Amniotic epithelial cell (primary cell): Measurements from ENCODE around the gene DCAF5.
A peak's percentile ranks its signal among the peaks of the same experiment; 100 is the strongest.
"Not testable (repeated sequence)": the region's sequence is repeated elsewhere in the genome, so short reads cannot be mapped to it uniquely, and the experiment has no call there.

ENCODE experiments used
- DNase-seq: peaks from one replicate; pipeline ENCODE4 v3.0.0-alpha.2; 2010; ENCODE audit warnings: low read depth

DCAF5 gene

DNA sequence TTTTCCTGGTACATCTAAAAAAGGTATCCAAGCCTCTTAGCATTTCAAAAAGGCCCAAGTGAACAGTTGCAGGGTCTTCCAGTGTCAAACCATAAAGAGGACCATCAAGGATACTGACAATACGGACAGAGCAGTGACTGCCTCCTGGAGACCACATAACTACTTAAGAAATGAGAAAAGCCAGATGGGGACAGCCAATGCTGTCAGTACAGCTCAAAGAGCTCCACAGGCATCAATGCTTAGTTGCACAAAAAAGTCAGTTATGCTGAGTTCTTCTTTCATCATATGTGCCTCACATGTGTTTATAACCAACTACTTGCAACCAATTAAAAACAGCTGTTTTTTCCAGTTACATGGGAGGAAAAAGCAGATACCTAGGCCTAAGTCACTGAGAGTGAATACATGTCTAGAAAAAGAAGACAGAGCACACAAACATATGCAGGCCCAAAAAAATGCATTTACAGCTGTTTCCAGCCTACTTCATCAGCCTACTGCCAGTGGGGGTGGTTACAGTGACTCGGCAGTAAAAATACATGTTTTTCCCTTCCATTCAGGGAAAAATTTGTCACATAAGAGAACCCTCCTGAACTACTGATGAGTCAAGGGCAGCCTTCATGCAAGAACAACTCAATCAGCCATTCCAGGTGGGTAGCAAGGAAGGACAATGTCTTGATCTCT lies 84.0 kb downstream of the DCAF5 start:
- DNase-seq: peak; percentile 44

DNA sequence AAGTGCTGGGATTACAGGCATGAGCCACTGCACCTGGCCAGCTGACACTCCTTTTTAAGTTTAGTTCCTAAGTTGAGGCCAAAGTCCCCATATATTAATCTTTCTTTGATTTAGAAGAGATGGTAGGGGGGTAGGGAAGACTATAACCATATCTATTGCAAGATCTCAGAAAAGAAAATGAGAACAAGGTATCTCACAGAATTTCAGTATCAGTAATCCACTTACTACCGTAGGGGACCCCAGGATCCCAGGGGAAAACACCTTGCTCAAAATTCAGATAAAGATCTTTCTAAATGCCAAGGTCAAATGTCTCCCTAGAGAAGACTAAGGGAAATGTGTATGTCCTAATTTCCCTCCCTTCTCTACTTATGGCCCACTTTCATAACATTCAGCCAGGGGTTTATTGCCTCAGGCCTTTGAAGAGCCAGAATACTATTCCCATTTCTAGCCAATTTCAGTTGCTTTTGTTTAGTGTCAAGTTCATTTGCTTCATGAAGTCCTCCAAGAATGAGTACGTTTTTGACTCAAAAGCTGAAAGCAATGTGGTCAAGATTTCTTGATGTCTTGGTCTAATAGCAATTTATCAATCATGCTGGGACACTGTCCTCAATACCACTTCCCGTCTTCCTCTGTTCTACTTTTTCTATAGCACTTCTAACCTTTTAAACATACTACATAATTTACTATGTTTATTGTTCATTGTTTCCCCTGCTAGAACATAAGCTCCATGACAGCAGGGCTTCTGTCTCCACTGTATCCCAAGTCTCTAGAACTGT lies 86.3 kb downstream of the DCAF5 start:
- DNase-seq: no peak

DNA sequence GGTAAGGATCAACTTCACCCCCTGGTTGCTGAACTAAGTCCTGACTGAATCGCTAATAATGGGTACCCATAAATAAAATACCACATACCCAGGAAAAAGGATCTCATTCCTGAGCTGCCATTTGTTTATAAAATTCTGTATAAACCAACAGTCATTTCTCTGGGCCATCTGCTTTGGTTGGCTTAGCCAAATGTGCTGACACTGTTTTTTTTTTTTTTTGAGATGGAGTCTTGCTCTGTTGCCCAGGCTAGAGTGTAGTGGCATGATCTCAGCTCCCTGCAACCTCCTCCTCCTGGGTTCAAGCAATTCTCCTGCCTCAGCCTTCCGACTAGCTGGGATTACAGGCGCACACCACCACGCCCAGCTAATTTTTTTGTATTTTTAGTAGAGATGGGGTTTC lies 87.0 kb downstream of the DCAF5 start:
- not testable (repeated sequence) for DNase-seq

DNA sequence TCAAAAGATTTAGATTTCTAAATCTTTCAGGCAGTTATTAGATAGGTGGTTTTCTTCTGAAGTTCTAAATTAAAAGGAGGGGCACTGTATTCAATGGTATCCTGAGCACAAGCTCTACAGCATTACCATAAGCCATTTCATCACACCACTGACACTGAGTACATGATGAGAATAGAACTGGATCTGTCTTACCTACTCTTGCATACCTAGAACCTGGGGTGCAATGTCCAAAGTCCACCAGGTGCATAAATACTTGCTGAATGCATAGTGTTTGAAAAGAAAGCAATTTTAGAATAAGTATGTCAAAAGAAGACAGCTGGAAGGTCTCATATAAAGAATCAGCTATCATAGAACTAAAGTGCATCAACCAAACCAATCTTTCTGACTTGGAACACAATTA lies 88.3 kb downstream of the DCAF5 start:
- no peak for DNase-seq

DNA sequence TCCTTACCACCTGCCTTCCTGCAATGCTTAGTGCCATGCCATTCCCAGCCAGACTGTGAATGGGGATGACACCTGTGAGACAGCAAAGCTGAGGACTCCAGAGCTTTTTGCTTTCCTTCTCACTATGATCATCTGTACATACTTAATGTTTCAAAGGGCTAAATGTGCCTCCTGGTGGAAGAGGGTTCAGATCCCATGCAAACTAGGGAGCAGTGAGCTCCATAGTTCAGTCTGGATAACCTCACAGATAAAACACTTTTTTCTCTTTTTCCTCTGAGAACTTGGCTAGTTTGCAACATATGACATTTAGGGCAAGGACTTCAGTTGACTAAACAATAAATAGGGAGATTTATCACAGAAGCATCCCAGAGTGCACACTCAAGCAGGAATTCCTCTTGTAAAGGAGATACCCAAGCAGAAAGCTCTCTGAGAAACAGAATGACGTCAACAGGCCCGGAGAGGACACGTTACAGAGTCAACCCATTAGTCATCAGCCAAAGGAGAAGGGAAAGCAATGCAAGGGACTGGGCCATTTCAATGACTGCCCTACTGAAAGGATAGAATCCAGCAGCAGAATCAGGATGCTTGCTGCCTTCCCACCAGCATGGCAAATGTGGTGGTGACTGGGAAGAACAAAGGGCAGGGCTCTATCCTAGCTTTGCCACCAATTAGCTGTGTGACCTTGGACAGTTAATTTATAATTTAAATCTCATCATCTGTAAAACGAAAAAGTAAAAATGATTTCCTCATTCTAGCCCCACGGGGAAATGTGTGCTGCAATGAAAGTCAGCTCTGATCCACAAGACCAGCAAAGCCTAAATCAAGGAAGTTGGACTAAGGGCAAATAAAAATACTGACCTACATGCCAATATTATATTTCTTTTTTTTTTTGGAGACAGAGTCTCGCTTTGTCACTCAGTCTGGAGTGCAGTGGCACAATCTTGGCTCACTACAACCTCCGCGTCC lies 93.0 kb downstream of the DCAF5 start:
- DNase-seq: peak; percentile 97

DNA sequence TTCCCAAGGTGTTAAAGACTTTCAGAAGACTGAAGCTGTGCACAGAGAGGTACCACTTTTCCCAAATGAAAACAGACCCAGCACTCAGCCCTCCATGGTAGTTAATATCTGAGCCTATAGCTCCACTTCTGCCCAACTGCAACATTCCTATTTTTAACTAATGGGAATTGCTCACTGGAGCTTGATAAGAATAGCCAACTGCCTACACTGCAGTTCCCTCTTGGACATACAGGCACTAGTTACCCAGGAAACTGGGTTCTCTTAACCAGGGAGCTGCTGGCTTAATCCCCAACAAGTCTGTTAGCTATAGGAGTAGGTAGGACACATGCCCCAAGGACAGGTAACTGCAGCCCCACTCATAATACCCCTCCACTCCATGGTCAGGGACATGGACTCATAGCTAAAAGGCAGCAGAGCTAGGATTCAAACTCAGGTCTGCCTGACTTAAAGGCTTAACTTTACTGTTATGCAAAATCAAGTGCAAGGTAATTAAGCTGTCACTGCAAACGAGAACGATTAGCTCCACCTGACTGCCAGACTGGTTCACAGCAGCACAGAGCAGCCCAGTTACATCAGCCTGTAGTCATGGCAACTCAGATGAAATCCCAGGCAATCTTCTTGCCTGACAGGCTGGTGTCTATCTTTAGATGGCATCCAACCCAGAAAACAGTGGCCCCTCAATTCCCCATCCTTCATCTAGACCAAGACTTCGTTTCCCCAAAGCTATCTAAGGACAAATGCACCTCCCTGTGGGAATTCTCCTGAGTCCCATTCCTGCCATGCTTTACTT lies 96.7 kb downstream of the DCAF5 start:
- peak; percentile 78 for DNase-seq

DNA sequence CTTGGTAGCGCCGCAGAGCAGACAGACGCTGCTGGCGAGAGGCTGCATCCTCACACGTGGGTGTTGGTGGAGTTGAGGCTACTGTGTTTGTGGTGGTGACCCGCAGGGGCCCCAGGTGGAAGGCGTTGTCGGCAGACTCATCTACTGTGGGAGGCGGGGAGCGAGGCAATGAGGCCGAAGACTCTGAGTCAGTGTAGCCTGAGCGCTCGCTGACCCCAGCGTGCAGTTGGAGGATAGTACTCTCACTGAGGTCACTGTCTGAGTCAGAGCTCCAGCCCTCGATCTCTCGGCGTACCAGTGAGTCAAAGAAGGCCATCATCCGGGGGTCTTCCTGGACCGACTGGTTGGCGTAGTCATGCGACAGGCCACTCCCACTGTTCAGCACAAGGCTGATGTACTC lies 97.8 kb downstream of the DCAF5 start:
- DNase-seq: peak; percentile 97

DNA sequence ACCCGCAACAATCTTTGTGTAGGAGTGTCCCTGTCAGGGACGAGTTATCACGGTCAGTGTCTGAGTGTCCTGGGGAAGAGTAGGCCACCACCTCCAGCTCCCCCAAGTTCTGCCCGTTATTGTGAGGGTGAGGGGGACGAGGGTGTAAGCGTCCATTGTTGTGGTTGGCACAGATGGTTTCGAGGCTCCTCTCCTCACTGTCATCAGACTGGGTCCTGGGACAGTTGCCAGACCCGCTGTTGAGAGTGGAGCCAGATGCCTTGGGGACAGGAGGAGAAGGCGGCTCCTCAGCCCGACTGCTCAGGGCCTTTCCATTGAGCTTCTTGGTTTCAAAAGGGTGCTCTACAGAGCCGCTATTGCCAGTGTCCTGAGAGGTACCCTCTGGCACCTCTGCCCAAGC lies 98.9 kb downstream of the DCAF5 start:
- no peak for DNase-seq

DNA sequence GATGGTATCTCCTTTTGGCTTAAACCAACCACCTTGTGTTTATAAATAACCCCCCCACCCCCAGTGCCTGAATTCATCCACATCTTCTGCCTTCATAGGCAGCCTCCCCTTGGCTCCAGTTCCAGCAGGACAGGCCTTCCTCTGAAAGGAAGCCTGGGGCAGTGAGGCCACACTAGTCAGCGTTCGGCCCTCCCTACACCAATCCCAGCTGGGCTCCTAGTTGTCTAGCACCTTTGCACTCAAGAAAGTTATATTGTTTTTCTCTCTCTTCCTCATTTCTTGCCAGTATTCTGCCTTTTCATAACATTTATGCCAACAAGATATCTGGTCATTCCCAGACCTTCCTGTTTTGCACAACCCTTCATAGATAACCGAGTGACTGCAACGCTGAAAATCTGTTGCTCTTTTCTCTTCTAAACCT lies 100.7 kb downstream of the DCAF5 start:
- peak; percentile 64 for DNase-seq

DNA sequence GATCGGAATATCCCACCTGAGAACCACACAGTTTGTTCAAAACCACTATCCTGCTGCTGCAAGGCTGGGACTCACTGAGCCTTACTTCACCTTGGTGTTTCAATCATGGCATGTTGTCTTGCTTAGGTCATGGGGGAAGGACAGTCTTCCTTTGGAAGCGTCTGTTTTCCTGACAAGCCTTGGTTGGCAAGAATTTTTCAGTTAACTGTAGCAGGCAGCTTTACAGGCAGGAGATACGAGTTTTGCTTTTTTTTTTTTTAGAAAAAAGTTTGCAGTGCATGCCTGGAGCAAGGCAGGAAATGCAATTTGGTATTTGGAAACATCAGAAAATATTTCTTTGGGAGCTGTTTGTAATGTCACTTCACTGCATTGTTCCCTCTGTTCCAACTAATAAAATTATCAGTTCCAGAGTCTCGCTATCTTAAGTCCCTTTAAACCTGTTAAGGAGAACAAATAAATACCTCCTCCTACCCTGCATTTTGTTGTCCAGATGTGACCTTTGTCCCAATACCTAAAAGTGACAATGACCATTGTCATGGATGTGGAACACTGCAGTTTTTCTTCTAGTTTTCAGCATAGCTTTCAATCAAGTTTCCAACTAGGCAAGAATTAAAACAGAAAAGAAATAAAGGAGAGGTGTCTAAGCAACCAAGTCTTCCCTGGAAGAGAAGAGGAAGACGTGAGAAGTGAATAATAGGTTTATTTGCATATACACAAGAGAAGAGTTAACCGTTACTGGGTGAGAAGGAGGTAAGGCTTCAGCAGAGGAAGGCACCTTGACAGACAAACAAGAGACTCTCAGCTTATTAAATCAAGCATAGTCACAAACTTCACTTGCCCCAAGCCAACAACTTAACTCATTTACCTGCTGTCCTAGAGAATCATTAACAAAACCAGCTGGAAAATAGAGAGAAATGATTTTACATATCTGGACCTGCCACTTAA lies 102.4 kb downstream of the DCAF5 start:
- DNase-seq: peak; percentile 62

DNA sequence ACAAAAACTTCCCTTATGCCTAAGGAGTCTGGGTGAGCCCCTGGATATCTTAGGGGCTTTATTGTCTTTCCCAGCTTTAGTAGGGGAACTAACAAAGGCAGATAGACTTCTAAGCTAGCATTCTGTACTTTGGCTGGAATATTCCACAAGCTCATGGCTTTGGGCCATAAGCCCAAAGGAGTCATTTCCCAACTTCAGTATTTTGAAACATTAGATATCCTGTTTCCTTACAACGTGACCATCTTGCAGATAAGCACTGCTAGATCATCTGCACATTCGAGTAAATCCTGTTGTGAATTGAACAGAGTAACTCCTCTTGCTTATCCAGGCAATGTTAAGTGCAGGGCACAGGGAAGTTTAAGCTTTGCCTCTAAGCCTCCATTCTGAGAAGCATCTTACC lies 103.2 kb downstream of the DCAF5 start:
- peak; percentile 95 for DNase-seq

DNA sequence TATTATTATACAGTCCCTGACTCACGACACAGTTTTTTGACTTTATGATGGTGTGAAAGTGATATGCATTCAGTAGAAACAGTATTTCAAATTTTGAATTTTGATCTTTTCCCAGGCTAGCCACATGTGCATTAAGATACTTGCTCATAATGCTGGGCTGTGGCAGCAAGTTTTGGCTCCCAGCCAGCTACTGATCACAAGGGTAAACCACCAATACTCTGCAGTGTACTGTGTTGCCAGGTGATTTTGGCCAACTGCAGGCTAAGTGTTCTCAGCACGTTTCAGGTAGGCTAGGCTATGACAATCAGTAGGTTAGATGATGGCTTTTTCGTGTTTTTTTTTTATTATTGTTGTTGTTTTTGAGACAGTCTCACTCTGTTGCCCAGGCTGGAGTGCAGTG lies 104.5 kb downstream of the DCAF5 start:
- DNase-seq: peak; percentile 27

DNA sequence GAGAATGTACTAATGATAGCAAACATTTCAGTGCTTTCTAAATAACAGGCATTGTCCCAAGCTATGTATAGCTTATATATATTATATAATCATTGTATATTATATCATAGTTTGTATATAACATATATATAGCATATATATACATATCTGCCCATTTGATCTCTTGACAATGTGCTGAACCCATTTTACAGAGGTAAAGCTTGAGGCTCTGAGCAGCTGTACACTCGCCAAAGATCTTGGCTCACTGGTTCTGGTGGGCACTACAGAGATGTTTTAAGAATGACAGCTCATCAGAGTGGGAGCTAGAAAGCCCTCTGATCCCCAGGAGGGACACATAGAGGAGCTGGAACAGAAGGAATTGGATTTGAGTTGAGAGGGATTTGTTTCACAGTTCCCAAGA lies 105.7 kb downstream of the DCAF5 start:
- no peak for DNase-seq

DNA sequence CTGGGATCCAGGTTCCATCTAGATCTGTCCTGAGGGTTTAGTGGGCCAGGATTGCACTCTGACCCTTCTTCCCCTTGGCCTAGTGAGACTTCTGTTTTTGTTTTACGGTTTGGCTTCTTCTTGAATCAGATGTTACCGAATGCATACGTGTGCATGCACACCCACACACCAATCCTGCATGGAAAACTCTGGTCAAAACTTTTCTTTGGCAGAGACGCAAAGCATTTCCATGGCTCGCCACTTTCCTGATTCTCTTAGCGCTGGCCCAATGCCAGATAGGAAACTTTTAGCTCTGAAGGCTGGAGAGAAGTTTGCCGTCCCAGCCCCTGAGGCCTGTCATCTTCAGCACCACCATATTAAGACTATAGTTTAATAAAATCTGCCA lies 106.5 kb downstream of the DCAF5 start:
- DNase-seq: peak; percentile 18

DNA sequence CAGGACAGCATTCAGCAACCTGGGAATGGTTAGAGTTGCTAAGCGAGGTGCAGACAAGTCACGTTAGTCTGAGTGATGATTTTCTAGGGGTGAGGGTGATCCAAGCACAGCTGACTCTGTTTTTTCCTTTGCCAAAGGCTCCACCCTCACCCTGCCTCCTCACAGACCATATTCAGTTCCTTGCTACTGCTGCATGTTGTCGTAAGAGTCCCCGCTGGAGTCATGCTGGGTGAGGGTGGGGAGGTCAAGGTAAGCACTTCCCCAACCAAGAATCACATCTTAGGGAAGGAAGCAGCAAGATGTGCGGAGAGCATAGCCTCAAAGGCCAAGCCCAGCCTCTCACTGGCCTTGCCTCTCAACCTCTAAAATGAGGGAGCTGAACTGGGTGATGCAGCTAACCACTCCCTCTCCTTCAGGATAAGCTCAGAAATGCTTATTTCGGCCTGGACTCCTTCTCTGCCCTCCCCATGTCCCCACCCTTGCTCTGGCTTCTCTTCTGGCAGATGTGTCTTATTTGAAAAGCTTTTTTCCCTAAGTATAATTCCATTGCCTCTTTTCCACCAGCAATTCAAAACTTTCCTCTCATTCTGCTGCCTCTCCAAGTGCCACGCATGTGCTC lies 107.0 kb downstream of the DCAF5 start:
- DNase-seq: peak; percentile 40

DNA sequence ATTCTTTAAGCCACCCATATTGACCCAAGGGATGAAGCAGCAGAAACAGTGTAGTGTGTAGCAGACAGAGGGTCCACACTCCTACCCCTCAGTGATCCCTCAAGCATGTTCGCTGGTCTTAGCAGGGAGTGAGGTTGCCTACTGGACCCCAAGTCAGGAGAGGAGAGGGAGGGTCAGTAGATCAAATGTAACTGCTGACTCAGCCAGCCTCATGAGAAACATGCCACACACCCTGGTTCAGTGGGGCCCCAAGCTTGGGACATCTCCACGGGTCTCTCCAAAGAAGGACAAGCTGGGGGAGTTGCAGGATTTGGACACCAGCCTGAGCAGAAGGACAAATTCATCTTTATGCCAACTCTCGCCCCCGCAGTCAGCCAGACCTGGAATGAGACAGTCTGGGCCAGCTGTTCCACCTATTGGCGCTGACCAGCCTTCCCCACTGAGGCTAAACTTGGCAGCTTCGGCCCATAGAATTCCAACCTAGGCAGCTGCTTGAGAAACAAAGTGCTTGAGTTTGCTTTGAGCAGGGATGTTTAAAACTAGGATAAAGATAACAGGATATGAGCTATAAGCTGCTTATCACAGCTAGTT lies 107.9 kb downstream of the DCAF5 start:
- DNase-seq: peak; percentile 80

DNA sequence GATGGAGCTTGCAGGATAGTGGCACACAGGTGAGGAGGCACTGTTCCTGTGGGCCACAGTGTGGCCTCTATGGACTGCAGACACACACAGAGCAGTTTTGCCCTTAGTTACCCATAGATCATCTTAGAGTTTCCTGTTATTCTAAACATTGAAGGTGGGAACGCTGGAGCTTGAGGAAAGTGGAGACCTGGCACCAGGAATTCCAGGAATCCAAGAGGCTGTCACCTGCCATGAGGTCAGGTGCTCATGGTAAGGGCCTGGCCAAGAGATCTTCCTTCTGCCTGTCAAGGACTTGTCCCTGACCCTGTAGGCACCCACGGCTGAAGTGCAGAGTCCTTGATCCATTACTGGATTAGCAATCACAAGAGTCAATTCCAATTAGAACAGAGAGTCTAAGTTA lies 108.6 kb downstream of the DCAF5 start:
- no peak for DNase-seq

DNA sequence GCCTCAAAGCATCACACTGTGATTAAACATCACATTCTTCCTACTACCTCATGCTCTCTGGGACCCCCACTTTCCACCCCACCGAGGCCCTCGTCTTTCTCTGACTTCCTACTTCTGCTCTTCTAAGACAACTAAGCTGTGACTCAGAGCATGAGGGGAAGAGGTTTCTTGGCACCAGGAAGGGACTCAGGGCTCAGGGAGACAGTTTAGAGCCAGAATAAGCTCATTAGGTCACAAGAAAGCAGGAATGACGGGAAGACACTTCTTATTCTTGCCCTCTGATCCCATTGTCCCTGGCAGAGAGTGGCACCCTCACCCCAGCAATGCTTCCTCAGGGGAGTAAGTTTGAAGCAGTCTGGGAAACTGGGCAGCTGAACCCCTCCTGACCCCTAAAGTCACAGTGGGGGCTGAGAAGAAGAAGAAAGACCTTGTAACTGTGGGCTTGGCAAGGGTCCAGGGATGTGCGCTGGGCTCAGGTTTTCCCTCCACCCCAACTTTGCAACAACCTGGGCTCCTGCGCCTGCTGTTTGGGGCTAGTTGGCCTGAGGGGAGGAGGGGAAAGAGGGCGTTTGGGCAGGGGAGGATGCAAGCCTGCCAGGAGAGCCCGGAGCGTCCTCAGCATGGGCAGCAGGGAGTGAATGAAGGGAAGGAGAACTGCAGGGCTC lies 109.2 kb downstream of the DCAF5 start:
- DNase-seq: peak; percentile 59

DNA sequence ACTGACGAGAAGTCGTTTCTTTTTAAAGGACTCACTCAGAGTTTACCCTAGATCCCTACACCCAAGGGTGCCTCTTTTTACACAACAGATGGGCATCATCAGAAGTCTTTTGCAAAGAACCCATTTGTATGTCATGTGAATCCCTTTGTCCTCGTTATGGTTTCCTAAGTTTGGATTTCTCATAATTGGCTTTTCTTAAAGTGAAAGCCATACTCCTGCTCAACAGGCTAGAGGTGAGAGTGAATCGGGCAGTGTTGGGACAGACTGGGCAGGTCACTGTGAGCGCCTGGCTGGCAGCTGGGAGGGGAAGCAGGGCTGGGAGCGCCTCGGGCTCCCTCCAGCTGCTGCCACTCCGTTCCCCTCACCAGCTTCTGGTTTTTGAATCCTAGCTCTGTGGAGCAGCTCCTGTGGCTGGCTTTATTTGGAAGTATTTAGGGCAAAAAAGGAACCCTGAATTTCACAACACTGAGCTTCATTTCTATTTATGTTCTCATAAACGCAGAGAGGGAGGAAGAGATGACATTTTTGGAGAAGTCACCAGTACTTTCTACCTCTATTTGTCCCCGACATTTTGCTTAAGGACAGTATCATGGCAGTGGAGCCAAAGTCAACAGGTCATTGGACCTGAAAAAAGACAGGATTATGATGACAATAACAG lies 110.0 kb downstream of the DCAF5 start:
- DNase-seq: no peak
